Dendritic cell treated with granulocyte-macrophage colony-stimulating factor and Interleukin-4, amounts not matched to agents 40 ng/mL and 50 ng/mL, for 4 days (primary cell): ENCODE results near the gene PHACTR3.
"Not testable (repeated sequence)": the region's sequence is repeated elsewhere in the genome, so short reads cannot be mapped to it uniquely, and the experiment has no call there.

Experiments
- H3K27ac Mint-ChIP-seq: one replicate; pipeline ENCODE4 v1.8.0; 2022; ENCODE audit warnings: mild to moderate bottlenecking, mixed read lengths
- H3K27me3 Mint-ChIP-seq: one replicate; pipeline ENCODE4 v1.8.0; 2022; ENCODE audit warnings: mild to moderate bottlenecking, mixed read lengths
- H3K36me3 Mint-ChIP-seq: one replicate; pipeline ENCODE4 v1.8.0; 2022; ENCODE audit warnings: low read depth, mixed read lengths
- H3K4me1 Mint-ChIP-seq: one replicate; pipeline ENCODE4 v1.8.0; 2022; ENCODE audit warnings: low read depth, mixed read lengths
- H3K4me3 Mint-ChIP-seq: one replicate; pipeline ENCODE4 v1.8.0; 2022; ENCODE audit warnings: mild to moderate bottlenecking, moderate library complexity, mixed read lengths
- H3K9me3 Mint-ChIP-seq: one replicate; pipeline ENCODE4 v1.8.0; 2022; ENCODE audit warnings: mixed read lengths
- intact Hi-C: fragments of 100-400 bp; cut with micrococcal nuclease; formaldehyde crosslinking; loops from one replicate; pipeline ENCODE4 v1.15.0; 2022

The PHACTR3 gene

DNA sequence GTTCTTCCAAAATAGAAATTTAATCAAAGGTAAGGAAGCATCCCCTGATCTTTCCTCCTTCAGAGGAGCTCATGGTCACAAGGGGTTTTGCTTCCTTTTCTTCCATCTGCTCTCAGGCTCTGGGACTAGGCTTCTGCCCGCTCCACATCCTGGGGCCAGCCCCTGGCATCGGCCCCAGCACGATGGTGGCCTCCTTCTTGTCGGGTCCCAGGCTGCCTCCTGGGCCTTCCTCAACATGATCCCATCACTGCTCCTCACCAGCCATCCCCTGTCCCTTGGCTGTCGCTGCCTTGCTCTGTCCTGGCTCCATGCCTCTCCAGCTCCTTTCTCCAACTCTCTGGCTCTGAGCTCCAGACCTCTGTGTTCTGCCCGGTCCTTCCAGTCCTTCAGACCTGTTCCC, 4.1 kb downstream of the PHACTR3 start:
- intact Hi-C loops = no loop called here
- H3K4me1 Mint-ChIP-seq = no peaks in the 10 kb centered on the region
- peaks cover 60% of the 10 kb centered on the region for H3K27me3 Mint-ChIP-seq

DNA sequence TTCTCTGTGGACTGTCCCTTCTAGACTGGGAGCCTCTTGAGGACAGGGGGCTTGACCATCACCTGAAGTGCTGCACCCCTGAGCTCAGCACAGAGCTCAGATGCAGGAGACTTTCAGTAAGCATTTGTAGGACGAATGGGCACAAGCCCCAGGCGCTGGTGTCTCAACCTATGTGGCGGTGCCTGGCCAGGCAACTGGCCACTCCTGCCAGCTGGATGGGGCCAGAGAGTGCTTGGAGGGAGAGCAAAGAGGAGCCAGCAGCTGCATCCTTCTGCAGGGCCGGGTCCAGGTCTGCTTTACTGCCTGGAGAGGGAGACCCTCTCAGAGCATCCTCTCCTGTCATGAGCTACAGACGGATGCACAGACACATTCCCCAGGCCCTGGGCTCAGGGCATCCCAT, 4.5 kb downstream of the PHACTR3 start:
- peaks cover 56% of the 10 kb centered on the region for H3K27me3 Mint-ChIP-seq
- intact Hi-C loops = no loop called here
- H3K36me3 Mint-ChIP-seq = no peaks in the 10 kb centered on the region

More for the DNA sequence above, 4.1 kb downstream of the PHACTR3 start:
- H3K9me3 Mint-ChIP-seq = no peaks in the 10 kb centered on the region
- H3K27ac Mint-ChIP-seq = no peak overlapping the region
- H3K36me3 Mint-ChIP-seq = no peaks in the 10 kb centered on the region
- H3K4me3 Mint-ChIP-seq = no peak overlapping the region

DNA sequence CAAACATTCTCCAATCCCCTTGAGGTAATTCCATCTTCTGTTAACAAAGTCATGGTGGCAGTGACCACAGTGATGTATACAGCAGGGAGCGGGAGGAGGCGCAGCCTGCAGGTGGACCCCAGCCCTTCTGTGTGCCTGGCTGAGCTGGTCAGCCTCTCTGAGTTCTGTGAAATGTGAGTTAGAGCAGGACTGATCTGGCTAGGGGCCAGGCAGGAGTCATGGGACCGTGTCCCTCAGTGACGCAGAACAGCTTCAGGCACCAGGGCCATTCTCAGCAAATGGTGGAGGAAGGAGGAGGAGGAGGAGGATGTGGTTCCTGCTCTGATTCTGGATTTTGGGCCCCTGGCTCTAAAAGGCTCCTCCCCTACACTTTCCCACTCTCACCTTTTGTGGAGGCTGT, 6.9 kb downstream of the PHACTR3 start:
- Mint-ChIP-seq H3K27me3 (peaks cover 39% of the 10 kb centered on the region), H3K4me3 (no peak overlapping the region), H3K36me3 (no peaks in the 10 kb centered on the region), H3K9me3 (no peaks in the 10 kb centered on the region), H3K27ac (no peak overlapping the region), H3K4me1 (peaks cover 5% of the 10 kb centered on the region)
- intact Hi-C loops = no loop called here

More for the DNA sequence above, 4.5 kb downstream of the PHACTR3 start:
- Mint-ChIP-seq H3K4me3 (no peak overlapping the region), H3K4me1 (peaks cover under 1% of the 10 kb centered on the region), H3K27ac (no peak overlapping the region), H3K9me3 (no peaks in the 10 kb centered on the region)

DNA sequence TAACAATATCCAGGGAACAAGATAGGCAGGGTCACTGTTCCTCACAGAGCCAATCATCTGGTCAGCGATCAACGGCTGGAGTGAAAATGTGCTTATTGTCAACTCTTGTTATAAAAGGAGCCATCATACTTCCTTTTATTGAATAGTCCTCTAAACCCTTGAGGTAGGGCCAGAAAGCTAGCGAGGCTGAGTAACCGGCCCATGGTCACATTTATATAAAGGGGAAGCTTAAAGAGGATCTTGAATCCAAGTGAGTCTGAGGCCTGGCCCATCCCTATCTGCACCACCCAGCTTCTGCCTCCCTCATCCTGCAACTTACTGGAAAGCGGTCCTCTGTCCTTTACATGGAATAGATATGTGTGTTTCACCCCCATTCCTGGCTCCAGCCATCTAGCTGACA, 9.5 kb downstream of the PHACTR3 start:
- peaks cover 34% of the 10 kb centered on the region for H3K27me3 Mint-ChIP-seq
- H3K4me1 Mint-ChIP-seq = peaks cover 5% of the 10 kb centered on the region
- intact Hi-C loops = no loop called here
- H3K9me3 Mint-ChIP-seq = no peaks in the 10 kb centered on the region
- no peaks in the 10 kb centered on the region for H3K36me3 Mint-ChIP-seq
- no peak overlapping the region for H3K4me3 Mint-ChIP-seq
- no peak overlapping the region for H3K27ac Mint-ChIP-seq

DNA sequence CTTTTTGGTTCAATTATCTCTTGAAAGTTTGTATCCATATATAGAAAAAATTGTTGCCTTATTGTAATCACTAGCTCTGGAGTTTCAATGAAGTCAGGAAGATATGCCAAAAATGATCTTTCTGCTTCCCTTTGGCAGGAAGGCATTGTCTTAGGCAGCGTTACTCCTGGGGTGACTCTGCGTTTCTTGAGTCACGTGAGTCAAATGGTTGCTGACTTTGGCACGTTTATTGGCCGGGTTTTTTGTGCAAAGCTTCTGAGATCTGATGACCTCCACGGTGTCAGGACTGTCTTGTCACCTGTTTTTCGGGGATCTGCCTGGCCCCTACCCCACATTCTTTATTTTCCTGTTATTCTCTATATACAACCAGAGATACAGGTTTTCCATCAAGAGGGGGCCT, 10.4 kb downstream of the PHACTR3 start:
- no peak overlapping the region for H3K27ac Mint-ChIP-seq
- no peaks in the 10 kb centered on the region for H3K36me3 Mint-ChIP-seq
- no peak overlapping the region for H3K4me3 Mint-ChIP-seq
- intact Hi-C loops = no loop called here
- H3K9me3 Mint-ChIP-seq = no peaks in the 10 kb centered on the region
- peaks cover 5% of the 10 kb centered on the region for H3K4me1 Mint-ChIP-seq
- H3K27me3 Mint-ChIP-seq = peaks cover 33% of the 10 kb centered on the region

DNA sequence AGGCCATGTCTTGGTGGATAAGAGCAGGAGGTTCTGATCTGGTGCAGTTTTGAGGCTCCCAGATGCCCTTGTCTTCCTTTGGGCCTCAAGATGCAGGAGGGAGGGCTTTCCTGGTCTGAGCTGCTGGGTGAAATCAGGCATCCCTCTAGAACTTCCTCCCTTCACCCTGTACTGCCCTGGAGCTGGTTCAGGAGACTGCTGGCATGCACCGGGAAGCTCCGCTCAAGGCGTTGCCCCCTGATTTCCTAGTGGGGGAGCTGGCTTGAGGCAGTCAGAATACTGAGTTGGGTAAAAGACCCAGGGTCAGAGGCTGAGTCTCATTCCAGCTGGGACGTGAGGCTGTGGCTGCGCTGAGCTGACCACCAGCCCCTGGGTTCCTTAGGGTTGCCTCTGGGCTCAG, 12.0 kb downstream of the PHACTR3 start:
- no peaks in the 10 kb centered on the region for H3K9me3 Mint-ChIP-seq
- H3K4me1 Mint-ChIP-seq = peaks cover 5% of the 10 kb centered on the region
- peaks cover 32% of the 10 kb centered on the region for H3K27me3 Mint-ChIP-seq
- no peaks in the 10 kb centered on the region for H3K36me3 Mint-ChIP-seq
- no peak overlapping the region for H3K27ac Mint-ChIP-seq
- no peak overlapping the region for H3K4me3 Mint-ChIP-seq
- intact Hi-C loops = no loop called here

DNA sequence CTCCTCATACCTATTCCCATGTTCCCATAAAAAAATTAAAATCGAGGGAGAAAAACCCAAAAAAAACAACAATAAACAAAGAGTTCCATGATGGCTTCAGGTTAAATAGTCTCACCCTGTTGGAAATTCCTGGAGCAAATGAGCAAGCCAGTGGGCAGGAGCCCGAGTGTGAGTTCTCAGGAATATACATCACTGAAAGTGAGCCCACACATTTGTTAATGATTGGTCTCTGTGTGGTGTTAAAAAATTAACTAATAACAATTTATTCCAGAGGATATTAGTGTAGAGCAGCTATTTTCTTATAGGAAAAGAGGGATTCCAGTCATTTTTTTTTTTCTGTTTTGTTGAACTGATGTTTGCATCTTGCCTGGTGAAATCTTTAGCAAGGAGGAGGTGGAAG, 12.9 kb downstream of the PHACTR3 start:
- no peak overlapping the region for H3K4me3 Mint-ChIP-seq
- H3K4me1 Mint-ChIP-seq = peaks cover 5% of the 10 kb centered on the region

DNA sequence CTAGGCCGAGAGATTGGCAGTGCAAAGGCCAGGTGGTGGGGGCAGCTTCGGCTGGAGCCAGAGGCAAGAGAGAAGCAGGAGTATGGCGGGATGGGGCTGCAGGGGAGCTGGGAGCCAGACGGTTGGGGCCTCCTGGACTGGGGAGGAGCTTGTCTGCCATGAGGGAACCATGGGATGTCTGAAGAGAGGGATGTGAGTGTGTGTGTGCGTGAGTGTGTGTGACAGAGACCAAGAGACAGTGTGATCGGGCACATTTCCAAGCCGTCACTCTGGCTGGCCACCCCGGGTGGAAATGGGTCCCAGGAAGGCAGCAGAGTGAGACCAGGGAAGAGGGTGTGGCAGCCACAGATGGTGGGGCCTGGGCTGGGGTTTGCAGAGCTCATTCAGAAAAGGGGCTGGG, 13.8 kb downstream of the PHACTR3 start:
- Mint-ChIP-seq H3K27ac (no peak overlapping the region), H3K36me3 (no peaks in the 10 kb centered on the region), H3K9me3 (no peaks in the 10 kb centered on the region), H3K4me3 (no peak overlapping the region), H3K27me3 (peaks cover 29% of the 10 kb centered on the region), H3K4me1 (peaks cover 5% of the 10 kb centered on the region)
- intact Hi-C loops = no loop called here

More for the DNA sequence above, 12.9 kb downstream of the PHACTR3 start:
- intact Hi-C loops = no loop called here
- no peaks in the 10 kb centered on the region for H3K9me3 Mint-ChIP-seq
- H3K27ac Mint-ChIP-seq = no peak overlapping the region
- H3K27me3 Mint-ChIP-seq = peaks cover 29% of the 10 kb centered on the region
- no peaks in the 10 kb centered on the region for H3K36me3 Mint-ChIP-seq

DNA sequence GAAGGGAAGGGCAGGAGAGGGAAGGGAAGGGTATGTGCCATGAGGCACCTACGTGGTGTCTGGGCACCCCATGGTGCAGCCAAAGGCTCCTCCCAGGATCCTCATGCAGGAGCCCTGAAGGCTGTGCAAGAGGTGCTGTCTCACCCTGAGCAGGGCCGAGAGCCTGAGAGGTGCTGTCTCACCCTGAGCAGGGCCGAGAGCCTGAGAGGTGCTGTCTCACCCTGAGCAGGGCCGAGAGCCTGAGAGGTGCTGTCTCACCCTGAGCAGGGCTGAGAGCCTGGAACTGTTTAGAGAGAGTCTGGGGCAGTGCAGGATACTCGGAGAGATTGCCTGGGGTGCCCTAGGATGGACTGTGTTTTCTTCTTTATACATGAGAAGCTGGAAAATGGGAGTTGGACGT, 14.2 kb downstream of the PHACTR3 start:
- intact Hi-C loops, H3K4me1 Mint-ChIP-seq, H3K4me3 Mint-ChIP-seq, H3K27ac Mint-ChIP-seq, H3K36me3 Mint-ChIP-seq, H3K9me3 Mint-ChIP-seq: not testable (repeated sequence)
- peaks cover 29% of the 10 kb centered on the region for H3K27me3 Mint-ChIP-seq

DNA sequence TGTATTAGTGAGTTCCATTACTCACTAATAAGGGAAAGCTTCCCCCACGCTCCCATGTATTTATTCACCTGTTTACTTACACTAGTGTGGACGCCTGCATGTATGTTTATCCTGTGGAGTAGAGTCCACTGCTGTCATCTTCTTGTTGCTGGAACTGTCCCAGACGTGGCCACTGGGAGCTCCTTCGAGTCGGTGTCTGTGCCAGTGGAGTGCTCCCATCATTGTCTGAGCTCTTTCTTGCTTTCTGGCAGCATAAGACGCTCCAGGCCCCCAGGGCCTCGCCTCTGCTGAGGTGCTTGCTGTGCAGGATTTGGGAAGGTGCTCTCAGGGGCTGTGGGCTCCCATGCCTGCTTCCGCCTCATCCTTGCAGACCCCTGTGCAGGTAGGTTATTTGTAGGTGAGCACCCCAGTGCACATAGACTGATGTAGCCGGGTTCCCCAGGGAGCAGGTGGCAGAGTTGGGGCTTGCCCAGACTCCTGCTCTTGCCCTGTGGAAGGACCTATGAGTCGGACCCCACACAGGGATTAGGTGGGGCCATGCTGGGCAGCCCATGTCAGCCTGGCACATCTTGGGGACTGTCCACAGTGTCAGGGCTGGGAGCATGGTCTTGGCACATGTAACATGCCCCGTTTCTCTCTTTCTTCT, 16.6 kb downstream of the PHACTR3 start:
- intact Hi-C loops = no loop called here
- Mint-ChIP-seq H3K4me3 (no peak overlapping the region), H3K4me1 (no peaks in the 10 kb centered on the region), H3K9me3 (no peaks in the 10 kb centered on the region), H3K27me3 (peaks cover 28% of the 10 kb centered on the region), H3K27ac (no peak overlapping the region), H3K36me3 (no peaks in the 10 kb centered on the region)

DNA sequence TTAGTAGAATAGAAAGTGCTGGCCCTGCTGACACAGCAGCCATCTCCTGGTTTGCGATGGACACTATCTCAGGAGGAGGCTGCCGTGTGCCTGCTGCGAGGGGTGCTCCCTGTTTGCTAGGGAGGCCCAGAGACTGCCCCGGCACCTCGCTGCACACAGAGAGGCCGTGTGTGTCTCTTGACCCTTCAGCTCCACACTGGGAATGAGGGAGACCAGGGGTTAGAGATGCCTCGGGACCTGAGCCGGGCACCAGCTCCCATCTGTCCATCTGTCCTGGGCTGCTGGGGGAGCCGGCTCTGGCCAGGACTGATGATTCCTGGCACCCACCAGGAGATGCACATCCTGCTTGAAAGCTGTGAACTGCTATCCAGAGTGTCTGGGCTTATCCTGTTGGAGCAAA, 18.2 kb downstream of the PHACTR3 start:
- no peaks in the 10 kb centered on the region for H3K36me3 Mint-ChIP-seq
- no peak overlapping the region for H3K4me3 Mint-ChIP-seq
- H3K27me3 Mint-ChIP-seq = peaks cover 24% of the 10 kb centered on the region
- H3K4me1 Mint-ChIP-seq = no peaks in the 10 kb centered on the region
- intact Hi-C loops = no loop called here
- no peak overlapping the region for H3K27ac Mint-ChIP-seq
- H3K9me3 Mint-ChIP-seq = no peaks in the 10 kb centered on the region

DNA sequence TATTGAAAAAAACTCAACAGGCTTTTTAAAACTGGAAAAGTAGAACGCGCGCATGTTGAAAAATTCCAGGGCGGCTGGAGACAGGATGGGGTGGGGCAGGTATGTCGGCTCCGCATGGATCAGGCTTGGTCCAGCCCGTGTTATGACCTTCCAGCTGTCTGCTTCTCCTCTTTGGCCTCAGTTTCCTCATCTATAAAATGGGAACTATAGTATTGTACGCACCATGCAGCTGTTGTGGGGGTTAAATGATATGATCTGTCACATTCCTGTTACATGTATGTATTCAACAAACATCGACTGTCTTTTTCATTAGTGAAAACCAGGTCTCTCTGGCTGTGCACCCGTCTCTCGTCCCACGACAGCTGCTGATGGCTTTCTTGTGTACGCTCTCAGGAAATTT, 18.8 kb downstream of the PHACTR3 start:
- Mint-ChIP-seq H3K4me3 (no peak overlapping the region), H3K4me1 (no peaks in the 10 kb centered on the region), H3K27me3 (peaks cover 20% of the 10 kb centered on the region), H3K9me3 (no peaks in the 10 kb centered on the region), H3K36me3 (no peaks in the 10 kb centered on the region), H3K27ac (no peak overlapping the region)
- intact Hi-C loops = no loop called here

DNA sequence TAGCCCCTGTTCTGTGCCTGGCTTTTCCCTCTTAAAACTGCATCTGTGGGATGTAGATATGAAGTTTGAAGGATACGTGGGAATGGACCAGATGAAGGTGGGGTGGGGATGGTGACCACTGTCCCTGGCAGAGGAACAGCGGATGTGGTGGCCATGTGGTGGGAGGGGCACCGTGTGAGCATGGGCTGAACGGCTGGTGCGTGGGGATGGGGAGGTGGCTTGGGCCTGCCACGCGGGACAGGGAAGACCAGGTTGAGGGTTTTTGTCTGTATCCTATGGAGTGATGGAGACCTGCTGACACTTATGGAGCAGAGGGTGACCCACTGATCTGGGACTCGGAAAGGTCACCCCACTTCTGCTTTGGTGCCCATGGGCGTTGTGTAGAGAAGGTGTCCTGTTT, 19.2 kb downstream of the PHACTR3 start:
- Mint-ChIP-seq H3K4me3 (no peak overlapping the region), H3K9me3 (no peaks in the 10 kb centered on the region), H3K27me3 (peaks cover 18% of the 10 kb centered on the region), H3K36me3 (no peaks in the 10 kb centered on the region), H3K27ac (no peak overlapping the region), H3K4me1 (no peaks in the 10 kb centered on the region)
- intact Hi-C loops = no loop called here

DNA sequence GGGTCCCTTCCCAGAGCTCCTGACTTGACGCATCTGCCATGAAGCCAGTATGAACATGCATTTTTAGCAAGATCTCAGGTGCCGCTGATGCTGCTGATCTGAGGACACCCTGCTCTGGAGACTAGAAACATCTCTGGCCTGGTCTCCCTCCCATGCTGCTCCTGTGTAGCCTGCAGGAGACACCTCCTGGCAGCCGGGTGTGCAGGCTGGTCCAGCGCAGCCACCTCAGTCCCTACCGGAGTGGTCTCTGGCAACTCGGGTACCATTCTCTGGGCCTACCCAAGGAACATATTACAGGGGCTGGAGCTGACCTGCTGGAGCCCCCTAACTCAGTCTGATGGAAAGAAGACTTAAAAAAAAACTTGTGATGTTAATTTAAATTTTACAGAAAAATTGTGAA, 20.1 kb downstream of the PHACTR3 start:
- no peaks in the 10 kb centered on the region for H3K4me1 Mint-ChIP-seq
- no peaks in the 10 kb centered on the region for H3K36me3 Mint-ChIP-seq
- no peak overlapping the region for H3K27ac Mint-ChIP-seq
- peaks cover 13% of the 10 kb centered on the region for H3K27me3 Mint-ChIP-seq
- no peak overlapping the region for H3K4me3 Mint-ChIP-seq
- intact Hi-C loops = no loop called here
- no peaks in the 10 kb centered on the region for H3K9me3 Mint-ChIP-seq

DNA sequence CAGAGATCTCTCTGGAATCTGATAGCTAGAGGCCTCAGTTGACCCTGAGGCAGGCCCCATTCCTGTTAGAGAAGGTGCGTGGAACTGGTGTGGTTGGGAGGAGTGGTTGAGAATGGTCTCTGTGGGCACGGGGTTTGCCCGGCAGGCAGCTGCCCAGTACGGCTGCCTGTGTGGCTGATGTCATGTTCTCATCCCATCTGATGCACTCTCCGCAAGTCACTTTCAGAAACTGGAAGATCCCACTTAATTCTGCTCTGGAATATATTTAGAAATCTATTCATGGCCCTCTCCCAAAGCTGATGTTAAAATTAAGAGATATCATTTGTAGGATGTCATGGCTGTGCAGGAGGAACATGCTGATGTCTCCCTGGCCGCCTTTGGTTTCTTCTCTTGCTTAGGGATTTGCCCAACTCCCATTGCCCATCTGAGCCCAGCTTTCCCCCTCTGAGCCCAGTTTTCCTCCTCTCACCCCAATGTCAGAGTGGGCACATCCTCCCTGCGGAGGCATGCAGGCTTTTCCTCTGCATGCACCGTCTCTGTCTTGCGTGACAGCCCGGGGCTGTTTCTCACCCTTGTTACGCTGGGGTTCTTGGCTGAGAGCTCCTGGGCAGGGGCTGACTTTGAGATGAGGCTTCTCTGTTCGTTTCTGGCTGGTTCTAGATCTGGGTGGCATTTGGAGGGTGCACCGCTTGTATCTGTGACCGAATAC, 21.0 kb downstream of the PHACTR3 start:
- no peaks in the 10 kb centered on the region for H3K4me1 Mint-ChIP-seq
- no peaks in the 10 kb centered on the region for H3K9me3 Mint-ChIP-seq
- peaks cover 13% of the 10 kb centered on the region for H3K27me3 Mint-ChIP-seq
- no peak overlapping the region for H3K27ac Mint-ChIP-seq
- H3K4me3 Mint-ChIP-seq = no peak overlapping the region
- intact Hi-C loops = no loop called here
- H3K36me3 Mint-ChIP-seq = no peaks in the 10 kb centered on the region
